HepG2 (cell line): ENCODE data around the gene LBX2. TPM values are rescaled to one million over a fixed set of nuclear protein-coding genes. Genes with fewer than 3 reads are reported as not detected.

Experiments
- AKNA ChIP-seq: sonication (generic); formaldehyde crosslinking; IDR thresholded peaks from 2 replicates; pipeline ENCODE4 v1.4.0; 2020; ENCODE audit warnings: missing genetic modification reagents, borderline replicate concordance
- BCL6 ChIP-seq: IDR thresholded peaks from 2 replicates; pipeline ENCODE4 v1.6.1; 2016; ENCODE audit warnings: missing genetic modification reagents, missing compliant biosample characterization
- CBX1 ChIP-seq: IDR thresholded peaks from one replicate; pipeline ENCODE4 v1.6.1; 2016; ENCODE audit warnings: antibody characterized with exemption, low read depth
- ELF1 ChIP-seq: sonication (generic); formaldehyde crosslinking; IDR thresholded peaks from 2 replicates; pipeline ENCODE4 v1.4.0; 2020; ENCODE audit warnings: missing genetic modification reagents
- MAFK ChIP-seq, 2 experiments: IDR thresholded peaks in 1 of 2; conservative IDR thresholded peaks in 1 of 2; 2 replicates each; pipeline ENCODE4 v1.6.1; 2011; ENCODE audit warnings: improper control_type of control experiment in 2 of 2, low read length in 2 of 2
- RBM22 ChIP-seq: fragments of 200-400 bp; formaldehyde crosslinking; optimal IDR thresholded peaks from 2 replicates; pipeline ENCODE3; 2017; ENCODE audit warnings: mild to moderate bottlenecking, low read length, moderate library complexity
- RFXANK ChIP-seq: IDR thresholded peaks from 2 replicates; pipeline ENCODE4 v1.6.1; 2016
- TFAP4 ChIP-seq: sonication (generic); IDR thresholded peaks from 2 replicates; pipeline ENCODE4 v1.6.1; 2016; ENCODE audit warnings: low read depth, borderline replicate concordance
- THAP11 ChIP-seq: IDR thresholded peaks from 2 replicates; pipeline ENCODE4 v1.6.1; 2016; ENCODE audit warnings: missing biosample characterization, missing genetic modification reagents
- ZBTB43 ChIP-seq: sonication (generic); formaldehyde crosslinking; conservative IDR thresholded peaks from 2 replicates; pipeline ENCODE4 v1.4.0; 2020; ENCODE audit warnings: missing genetic modification reagents
- ZFP36 ChIP-seq: fragments of 150-350 bp; IDR thresholded peaks from 2 replicates; pipeline ENCODE4 v1.6.1; 2018; ENCODE audit warnings: borderline replicate concordance, low read length, low read depth; ENCODE audit not compliant: partially characterized antibody
- ZNF10 ChIP-seq: sonication (generic); formaldehyde crosslinking; IDR thresholded peaks from 2 replicates; pipeline ENCODE4 v1.4.0; 2020; ENCODE audit warnings: mild to moderate bottlenecking, low read depth, missing genetic modification reagents, borderline replicate concordance
- ZNF282 ChIP-seq: fragments of 450-650 bp; IDR thresholded peaks from 2 replicates; pipeline ENCODE4 v1.6.1; 2018; ENCODE audit not compliant: partially characterized antibody
- ZNF317 ChIP-seq: sonication (generic); formaldehyde crosslinking; IDR thresholded peaks from 2 replicates; pipeline ENCODE4 v1.5.0; 2020; ENCODE audit warnings: mild to moderate bottlenecking, missing genetic modification reagents
- ZNF556 ChIP-seq: sonication (generic); formaldehyde crosslinking; IDR thresholded peaks from 2 replicates; pipeline ENCODE4 v1.4.0; 2020; ENCODE audit warnings: mild to moderate bottlenecking, missing genetic modification reagents, borderline replicate concordance
- ZNF580 ChIP-seq: IDR thresholded peaks from 2 replicates; pipeline ENCODE4 v1.6.1; 2016; ENCODE audit warnings: low read depth, borderline replicate concordance
- ZNF724P ChIP-seq: sonication (generic); formaldehyde crosslinking; IDR thresholded peaks from 2 replicates; pipeline ENCODE4 v1.8.0; 2022; ENCODE audit warnings: missing genetic modification reagents, borderline replicate concordance
- polyA plus RNA-seq, 8 experiments: library from polyadenylated mRNA; depleted of rRNA in 3 of 8; stranded (reverse) in 7 of 8; unstranded in 1 of 8; fragments of >200 nt; fragmentation: Illumina TruSeq in 4 of 8; extraction: Trizol in 4 of 8; gene quantifications; 2 replicates each; pipeline versions ENCODE4 v1.2.1 to v1.2.3, GENCODE V29; 2011 to 2016; ENCODE audit warnings: low read depth in 4 of 8, missing spikeins in 1 of 8, mixed read lengths in 1 of 8; ENCODE audit not compliant: insufficient read depth in 1 of 8
- total RNA-seq, 5 experiments: library from RNA; depleted of rRNA; stranded (reverse); fragments of >200 nt; fragmentation: Illumina TruSeq; extraction: Trizol; gene quantifications; 2 replicates each; pipeline ENCODE4 v1.2.3, GENCODE V29; 2016; ENCODE audit warnings: low read depth in 1 of 5
- TF ChIP-seq, protein P1 (sequence below): sonication (generic); formaldehyde crosslinking; IDR thresholded peaks from 2 replicates; pipeline ENCODE4 v1.4.0; 2020; ENCODE audit warnings: mild to moderate bottlenecking, missing genetic modification reagents
- TF ChIP-seq, protein P2 (sequence below): sonication (generic); formaldehyde crosslinking; IDR thresholded peaks from 2 replicates; pipeline ENCODE4 v1.8.1; 2023; ENCODE audit warnings: mild to moderate bottlenecking, missing genetic modification reagents

LBX2 gene
- total and polyA plus RNA-seq, 2 of the 13 experiments (the other 11 are each of a cell fraction or from before 2014, with no cell fraction given) = 6.4 to 8.1 TPM

DNA sequence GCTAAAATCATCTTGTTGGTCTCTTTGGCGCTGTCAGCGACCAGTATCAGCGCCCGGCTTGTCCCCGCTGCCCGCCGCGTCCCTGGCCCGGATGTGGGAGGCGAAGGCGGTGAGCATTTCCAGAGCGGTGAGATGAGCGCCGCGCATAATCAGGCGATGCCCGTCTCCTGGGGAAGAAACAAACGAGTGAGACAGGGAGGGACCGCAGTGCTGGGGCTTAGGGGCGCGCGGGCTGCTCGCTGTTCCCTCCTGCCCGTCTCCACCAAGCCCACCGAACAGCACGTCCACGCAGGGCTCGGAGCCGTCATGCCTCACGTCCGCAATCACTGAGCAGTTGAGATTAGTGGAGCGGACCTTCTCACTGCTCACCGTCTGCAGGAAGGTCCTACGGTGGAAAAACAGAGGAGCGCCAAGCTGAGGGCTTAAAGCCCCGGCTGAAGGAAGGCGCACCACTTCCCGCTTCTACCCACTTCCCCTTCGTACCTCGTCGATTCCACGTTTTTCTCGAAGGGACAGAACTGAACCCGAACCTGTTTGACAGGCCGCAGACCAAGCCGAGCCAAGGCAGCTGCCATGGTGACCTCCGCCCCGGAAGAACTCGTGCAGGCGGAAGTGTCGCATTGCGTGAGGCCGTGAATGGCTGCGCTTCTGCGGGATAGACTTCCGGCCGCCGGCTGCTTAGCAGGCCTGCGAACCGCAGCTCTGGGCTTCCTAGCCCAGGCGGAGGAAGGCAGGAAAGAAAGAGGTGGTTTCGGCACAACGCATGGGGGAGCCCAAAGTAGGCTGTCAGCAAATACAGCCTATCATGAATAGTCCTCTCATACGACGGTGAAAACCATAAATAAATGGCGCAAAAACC is 27.1 kb downstream of the LBX2 start, which contains the start of gene MRPL53 (continued):
- TF ChIP-seq AKNA (CRISPR knock-in tag) (peak; percentile 39; the same call in 1 of the 2 replicates), ZFP36 (no peak), ZNF282 (no peak), RBM22 (peak; percentile 100), THAP11 (CRISPR knock-in tag) (peak; percentile 96), ZNF317 (CRISPR knock-in tag) (peak; percentile 88; the same call in 1 of the 2 replicates), TFAP4 (peak; percentile 81), MAFK (conservative IDR thresholded peaks at IDR 0.05 in 1 of 2, IDR thresholded peaks at IDR 0.05 in 1 of 2; ENCODE audit: low read length in 2 of 2) (no peak), ZNF556 (peak; percentile 96), ZBTB43 (CRISPR knock-in tag) (peak; percentile 73; the same call in 1 of the 2 replicates), CBX1 (peak; percentile 75), ZNF580 (CRISPR knock-in tag) (peak; percentile 98; the same call in 1 of the 2 replicates), ELF1 (CRISPR knock-in tag) (peak; percentile 97), BCL6 (CRISPR knock-in tag) (peak; percentile 64), ZNF10 (CRISPR knock-in tag) (peak; percentile 74), ZNF724P (CRISPR knock-in tag) (peak; percentile 88; the same call in 1 of the 2 replicates), RFXANK (0 out of 2 replicates have a peak, but pooled peaks have one; percentile 61)
- TF ChIP-seq, protein P1, sequence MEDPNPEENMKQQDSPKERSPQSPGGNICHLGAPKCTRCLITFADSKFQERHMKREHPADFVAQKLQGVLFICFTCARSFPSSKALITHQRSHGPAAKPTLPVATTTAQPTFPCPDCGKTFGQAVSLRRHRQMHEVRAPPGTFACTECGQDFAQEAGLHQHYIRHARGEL = no peak; the same call in 1 of the 2 replicates
- TF ChIP-seq, protein P2, sequence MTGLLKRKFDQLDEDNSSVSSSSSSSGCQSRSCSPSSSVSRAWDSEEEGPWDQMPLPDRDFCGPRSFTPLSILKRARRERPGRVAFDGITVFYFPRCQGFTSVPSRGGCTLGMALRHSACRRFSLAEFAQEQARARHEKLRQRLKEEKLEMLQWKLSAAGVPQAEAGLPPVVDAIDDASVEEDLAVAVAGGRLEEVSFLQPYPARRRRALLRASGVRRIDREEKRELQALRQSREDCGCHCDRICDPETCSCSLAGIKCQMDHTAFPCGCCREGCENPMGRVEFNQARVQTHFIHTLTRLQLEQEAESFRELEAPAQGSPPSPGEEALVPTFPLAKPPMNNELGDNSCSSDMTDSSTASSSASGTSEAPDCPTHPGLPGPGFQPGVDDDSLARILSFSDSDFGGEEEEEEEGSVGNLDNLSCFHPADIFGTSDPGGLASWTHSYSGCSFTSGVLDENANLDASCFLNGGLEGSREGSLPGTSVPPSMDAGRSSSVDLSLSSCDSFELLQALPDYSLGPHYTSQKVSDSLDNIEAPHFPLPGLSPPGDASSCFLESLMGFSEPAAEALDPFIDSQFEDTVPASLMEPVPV = peak; percentile 94
